Heart left ventricle (tissue), 13 donors: Measurements from ENCODE around the gene SCAI.
"Not testable (repeated sequence)": the region's sequence is repeated elsewhere in the genome, so short reads cannot be mapped to it uniquely, and the experiment has no call there.

ENCODE experiments used
- CTCF ChIP-seq, 12 donors: fragments of 200-600 bp; sonication (generic) in 4 of 12; IDR thresholded peaks; one replicate each; pipeline versions ENCODE4 v1.5.0 to v1.8.0; 2018 to 2022; ENCODE audit warnings: antibody characterized with exemption in 12 of 12, mild to moderate bottlenecking in 5 of 12
- POLR2A ChIP-seq, 2 donors: fragments of 450-650 bp; IDR thresholded peaks; one replicate each; pipeline ENCODE4 v1.6.1; 2017; ENCODE audit warnings: antibody characterized with exemption in 2 of 2, mild to moderate bottlenecking in 2 of 2, moderate library complexity in 2 of 2
- donor health status: ischemic (EF 13 %, LVEDD 7.1; RV severe dilation, severe dysfunction).
- donor health status: DM: no; HTN: yes; CAD: no.
- donor health status: DM: no; HTN: no; CAD: no.
- donor health status: ischemic (EF 25% LVEDD 6.9; RV normal size, moderate dysfunction).
- donor health status: ischemic (EF 25% LVEDD 5.7; RV mildly dilated, moderate dysfunction).
- donor health status: ischemic (EF 35%, LVEDD 5.7; RV mildly dilated, moderate dysfunction).
- donor health status: nonischemic (EF 11% LVEDD 7.7; RV severe dilation, severe dysfunction).
- donor health status: DM: yes; HTN: yes; CAD: no.
- donor health status: PGD.
- donor health status: ischemic (EF 29% LVEDD 5.4; RV normal size, mild dysfunction).
- donor health status: nonischemic (EF 23%, LVEDD 6.1; RV moderate dilation, normal function).

- TF ChIP-seq POLR2A, CTCF (IDR thresholded peaks at IDR 0.05): not testable (repeated sequence)
These were observed 222.9 kb downstream of the SCAI start for GRCh38 chr9:124920394-124920793.
